GM18867 (cell line): Measurements from ENCODE around the gene FILIP1.
A peak's percentile ranks its signal among the peaks of the same experiment; 100 is the strongest.

Experiments
- ATAC-seq: cut with Tn5 transposase; IDR thresholded peaks from one replicate; pipeline ENCODE4 v1.9.1; 2021; ENCODE audit warnings: mild to moderate bottlenecking, moderate library complexity; ENCODE audit not compliant: unreplicated experiment

Gene FILIP1

DNA sequence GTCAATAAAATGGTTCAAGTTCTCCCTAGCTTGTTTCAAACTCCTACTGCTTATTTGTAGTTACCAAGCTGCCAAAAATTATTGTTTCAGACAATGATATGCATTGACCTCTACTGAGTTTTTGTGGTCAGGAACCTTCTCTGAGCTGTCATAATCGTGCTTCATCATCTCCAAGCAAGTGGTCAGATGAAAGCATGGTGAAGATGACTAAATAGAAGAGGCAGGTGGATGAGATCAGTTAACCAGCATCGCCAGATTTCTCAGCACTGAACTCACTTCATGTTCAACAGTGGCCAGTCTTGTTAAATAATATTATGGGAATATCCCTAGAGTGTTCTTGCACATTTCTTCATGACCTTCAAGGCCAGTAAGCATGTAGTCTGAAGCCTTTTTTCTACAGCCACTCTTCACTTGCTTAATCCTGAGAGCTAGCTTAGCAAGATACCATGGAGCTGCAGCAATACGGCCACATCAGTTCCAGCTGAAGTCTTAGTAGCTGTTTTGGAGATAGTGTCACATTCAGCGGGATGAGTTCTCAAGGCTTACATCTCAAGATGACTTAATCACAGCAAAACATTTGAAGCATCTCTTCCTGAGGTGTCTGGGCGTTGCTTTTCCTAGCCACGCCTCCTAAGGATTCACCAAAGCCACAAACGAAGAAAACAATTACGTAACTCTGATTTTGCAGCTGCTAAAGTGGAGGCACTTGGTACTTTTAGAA is 107.4 kb downstream of the FILIP1 start:
- no peak for ATAC-seq

GRCh38 chr6:75384116-75384515 is 109.5 kb downstream of the FILIP1 start:
- no peak for ATAC-seq

- no peak for ATAC-seq
These were observed 111.0 kb downstream of the FILIP1 start for GRCh38 chr6:75382634-75382900.

- no peak for ATAC-seq
These were observed 111.5 kb downstream of the FILIP1 start for GRCh38 chr6:75381877-75382633.

GRCh38 chr6:75379536-75379935 is 114.1 kb downstream of the FILIP1 start:
- no peak for ATAC-seq

DNA sequence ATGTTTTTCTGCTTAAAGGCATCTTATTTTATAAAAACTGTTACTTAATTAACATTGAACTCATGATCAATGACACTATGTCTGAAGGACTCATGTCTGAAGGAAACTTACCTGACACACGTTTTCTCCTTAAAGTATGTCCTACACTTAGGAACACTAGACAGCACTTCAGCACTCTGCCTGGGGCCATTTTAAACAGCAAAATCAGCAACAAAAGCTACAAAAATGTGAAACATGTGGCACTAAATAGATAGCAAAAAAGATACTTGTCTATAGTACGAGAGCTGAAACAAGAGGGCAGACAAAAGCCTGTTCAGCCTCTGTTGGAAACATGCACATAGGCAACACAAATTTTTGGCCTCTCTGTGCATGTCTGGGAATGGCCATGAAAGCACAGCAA is 115.5 kb downstream of the FILIP1 start:
- ATAC-seq, result no peak

DNA sequence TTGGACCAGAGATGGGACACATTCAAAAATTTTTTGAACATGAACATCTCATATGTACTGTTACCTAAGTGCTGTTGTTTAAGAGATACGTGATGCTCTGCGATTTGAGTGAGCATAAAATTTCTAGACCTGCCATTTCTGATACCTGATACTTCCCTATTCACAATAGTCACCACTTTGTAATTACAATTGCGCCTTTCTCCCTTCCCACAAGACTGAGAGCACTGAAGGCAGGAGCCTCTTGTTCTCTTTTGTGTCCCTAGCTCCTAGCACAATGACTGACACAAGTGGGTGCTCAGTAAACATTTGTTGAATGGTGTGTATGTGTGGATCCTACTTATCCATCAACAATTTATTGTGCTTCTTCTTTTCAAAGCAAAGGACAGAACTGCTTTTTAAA is 116.2 kb downstream of the FILIP1 start:
- no peak for ATAC-seq

- ATAC-seq, result no peak
These were observed 117.1 kb downstream of the FILIP1 start for GRCh38 chr6:75376347-75377024.

DNA sequence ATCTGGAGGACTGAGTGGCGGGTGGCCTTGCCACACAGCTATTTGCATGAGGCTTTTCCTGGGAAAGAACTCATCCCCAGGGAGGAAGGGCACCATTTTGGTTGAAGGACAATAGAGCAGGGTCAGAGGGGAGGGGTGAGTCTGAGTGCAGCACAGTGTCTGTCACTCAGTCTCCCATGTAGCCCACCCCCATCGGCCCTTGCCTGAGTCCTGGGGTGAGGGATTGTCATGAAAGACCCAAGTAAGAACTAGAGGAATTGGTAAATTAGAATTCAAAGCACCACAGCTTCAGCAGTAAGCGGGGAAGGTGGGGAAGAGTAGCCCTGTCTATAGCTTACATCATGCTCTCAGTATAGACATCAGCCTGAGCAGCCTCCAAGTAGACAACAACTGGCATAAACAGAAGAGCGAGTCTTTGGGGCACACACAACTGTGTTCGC is 118.6 kb downstream of the FILIP1 start:
- no peak for ATAC-seq

DNA sequence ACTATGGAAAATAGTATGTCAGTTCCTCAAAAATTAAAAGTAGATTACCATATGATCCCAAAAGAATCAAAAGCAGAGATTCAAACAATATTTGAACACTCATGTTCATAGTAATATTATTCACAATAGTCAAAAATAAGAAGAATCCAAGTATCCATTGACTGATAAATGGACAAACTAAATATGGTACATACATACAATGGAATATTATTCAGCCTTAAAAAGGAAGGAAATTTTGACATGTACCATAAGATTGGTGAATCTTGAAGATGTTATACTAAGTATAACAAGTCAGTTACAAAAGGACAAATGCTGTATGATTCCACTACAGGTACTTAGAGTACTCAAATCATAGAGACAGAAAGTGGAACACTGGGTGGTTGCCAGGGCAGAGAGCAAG is 120.7 kb downstream of the FILIP1 start:
- no peak for ATAC-seq

DNA sequence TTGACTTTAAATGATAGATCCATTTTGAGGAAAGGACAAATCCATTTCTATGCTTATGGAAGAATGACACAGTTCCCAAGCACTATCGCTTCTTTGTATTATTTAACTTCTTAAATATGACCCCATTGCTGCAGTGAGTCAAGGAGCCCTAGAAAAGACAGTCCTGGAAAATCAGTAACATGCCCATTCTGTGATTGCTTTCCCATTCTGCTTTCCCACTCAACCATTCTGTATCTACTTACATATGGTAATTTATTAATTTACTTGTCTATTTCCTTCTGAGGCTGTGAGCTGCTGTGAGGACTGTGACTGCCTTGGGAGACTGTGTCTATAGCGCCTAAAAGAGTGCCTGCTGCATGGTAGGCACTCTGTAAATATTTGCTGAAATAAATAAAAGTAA is 123.6 kb downstream of the FILIP1 start:
- no peak for ATAC-seq

DNA sequence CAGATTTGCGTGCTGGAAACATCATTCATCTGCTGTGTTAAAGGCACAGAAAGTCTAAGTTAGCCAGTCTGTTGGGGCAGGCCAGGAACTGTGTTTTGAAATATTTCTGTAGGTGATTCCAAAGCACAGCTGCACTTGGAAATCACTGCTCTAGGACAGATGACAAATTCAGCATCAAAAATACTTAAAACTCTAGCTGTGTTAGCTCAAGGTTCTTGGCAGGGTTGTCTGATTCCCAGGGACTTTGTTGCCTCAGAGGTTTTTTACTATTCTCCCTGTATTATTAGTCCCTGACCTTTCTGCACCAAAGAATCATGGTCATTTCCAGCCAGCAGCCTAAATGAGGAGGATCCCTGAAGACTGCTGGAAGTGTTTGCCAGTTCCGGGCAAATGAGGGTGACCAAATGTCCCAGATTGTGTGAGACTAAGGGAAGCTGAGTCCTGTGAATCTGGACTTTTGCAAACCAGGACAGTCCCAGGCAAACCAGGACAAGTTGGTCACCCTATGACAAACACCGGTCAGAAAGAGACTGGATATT is 124.7 kb downstream of the FILIP1 start:
- no peak for ATAC-seq

- ATAC-seq, result peak; percentile 70
These were observed 125.3 kb downstream of the FILIP1 start for GRCh38 chr6:75368151-75368779.

GRCh38 chr6:75363304-75363703 is 130.3 kb downstream of the FILIP1 start:
- ATAC-seq, result no peak

GRCh38 chr6:75353644-75354043 is 140.0 kb downstream of the FILIP1 start:
- no peak for ATAC-seq

- ATAC-seq, result no peak
These were observed 142.0 kb downstream of the FILIP1 start for GRCh38 chr6:75351570-75351969.

DNA sequence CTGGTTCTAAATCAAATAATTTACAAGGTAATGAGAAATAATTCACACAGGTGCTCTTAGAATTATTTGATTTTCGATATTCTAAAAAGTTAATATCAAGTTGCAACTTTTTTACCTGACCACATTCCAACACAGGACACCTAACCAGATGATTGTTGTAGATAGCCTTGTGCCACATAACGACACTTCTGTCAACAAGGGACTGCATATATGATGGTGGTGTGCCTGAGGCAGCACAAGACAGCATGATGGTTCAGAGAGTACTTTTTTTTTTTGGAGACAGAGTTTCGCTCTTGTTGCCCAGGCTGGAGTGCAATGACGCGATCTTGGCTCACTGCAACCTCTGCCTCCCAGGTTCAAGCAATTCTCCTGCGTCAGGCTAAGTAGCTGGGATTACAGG is 142.8 kb downstream of the FILIP1 start:
- ATAC-seq, result no peak

DNA sequence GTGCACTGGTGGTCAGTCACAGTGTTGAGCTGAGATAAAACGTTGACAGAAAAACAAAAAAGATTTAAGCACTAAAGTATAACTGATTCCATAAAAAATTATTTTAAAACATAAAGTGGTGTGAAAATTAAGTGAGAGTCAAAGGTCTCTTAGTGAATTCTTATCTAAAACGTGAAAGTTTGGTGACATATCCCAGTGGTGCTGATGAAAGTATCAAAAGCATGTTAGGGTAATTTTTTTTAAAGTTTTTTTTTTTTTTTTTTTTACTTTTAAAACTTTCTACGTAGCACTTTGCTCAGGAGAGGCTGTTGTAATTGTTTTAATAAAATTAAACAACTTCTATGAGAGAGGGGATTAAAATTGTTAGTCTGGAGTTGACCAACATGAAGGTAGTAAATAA is 143.4 kb downstream of the FILIP1 start:
- no peak for ATAC-seq

GRCh38 chr6:75349262-75349984 is 144.2 kb downstream of the FILIP1 start:
- ATAC-seq, result no peak

DNA sequence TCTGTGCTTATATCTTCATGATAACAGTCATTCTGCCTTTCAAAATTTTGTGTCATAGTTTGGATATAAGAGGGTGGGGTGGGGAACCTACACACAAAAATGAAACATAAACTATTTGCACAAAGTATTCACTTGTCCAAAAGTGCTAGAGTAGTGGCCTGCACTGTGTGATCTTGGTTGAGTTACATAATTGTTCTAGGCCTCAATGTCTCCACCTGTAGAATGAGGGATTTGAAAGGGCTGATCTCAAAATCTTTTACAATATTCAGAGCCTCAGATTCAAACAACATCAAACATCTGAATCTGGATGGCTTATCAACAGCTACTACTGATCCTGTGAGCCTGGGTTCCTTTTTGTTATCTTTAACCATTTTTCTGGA is 144.7 kb downstream of the FILIP1 start:
- no peak for ATAC-seq
